GM23338 (cell line): ENCODE measurements around the gene SETD4. TPM values are rescaled to one million over a fixed set of nuclear protein-coding genes. Genes with fewer than 3 reads are reported as not detected.
A peak's percentile ranks its signal among the peaks of the same experiment; 100 is the strongest.

Experiments
- ATAC-seq: fragments of 200-7000 bp; cut with Tn5 transposase; 3 replicates; pipeline ENCODE4 v1.9.1; 2020
- DNase-seq: peaks from one replicate; pipeline ENCODE4 v3.0.0-alpha.2; 2015; ENCODE audit warnings: low spot score
- H2AFZ ChIP-seq: fragments of 200-600 bp; sonication (generic); 2 replicates; pipeline ENCODE4 v1.8.0; 2016; ENCODE audit warnings: antibody characterized with exemption, mild to moderate bottlenecking, moderate library complexity
- H3F3A ChIP-seq: fragments of 200-600 bp; sonication (generic); replicated peaks from 2 replicates; pipeline ENCODE4 v1.8.0; 2017; ENCODE audit warnings: antibody characterized with exemption, mixed run types, low read depth
- H3K27ac ChIP-seq: fragments of 200-600 bp; sonication (generic); 2 replicates; pipeline ENCODE4 v1.6.1; 2016; ENCODE audit warnings: low read depth
- H3K27me3 ChIP-seq: fragments of 200-600 bp; sonication (generic); 2 replicates; pipeline ENCODE4 v1.8.0; 2016; ENCODE audit warnings: mild to moderate bottlenecking, mixed run types, moderate library complexity; ENCODE audit not compliant: insufficient read depth
- H3K36me3 ChIP-seq: fragments of 200-600 bp; sonication (generic); 2 replicates; pipeline ENCODE4 v1.8.0; 2016; ENCODE audit warnings: mild to moderate bottlenecking; ENCODE audit not compliant: insufficient read depth
- H3K4me1 ChIP-seq: fragments of 200-600 bp; sonication (generic); 2 replicates; pipeline ENCODE4 v1.8.0; 2016; ENCODE audit warnings: mild to moderate bottlenecking, moderate library complexity; ENCODE audit not compliant: insufficient read depth
- H3K4me2 ChIP-seq: fragments of 200-600 bp; sonication (generic); 2 replicates; pipeline ENCODE4 v1.7.1; 2017; ENCODE audit warnings: mixed run types
- H3K4me3 ChIP-seq: fragments of 200-600 bp; sonication (generic); 2 replicates; pipeline ENCODE4 v1.6.1; 2016; ENCODE audit warnings: mixed run types
- H3K79me2 ChIP-seq: fragments of 200-600 bp; sonication (generic); replicated peaks from 2 replicates; pipeline ENCODE4 v1.8.0; 2017; ENCODE audit warnings: mild to moderate bottlenecking; ENCODE audit not compliant: insufficient read depth
- H3K9me2 ChIP-seq: fragments of 200-600 bp; sonication (generic); 2 replicates; pipeline ENCODE4 v1.8.0; 2017; ENCODE audit not compliant: insufficient read depth
- H4K20me1 ChIP-seq: fragments of 200-600 bp; sonication (generic); replicated peaks from 2 replicates; pipeline ENCODE4 v1.8.0; 2017; ENCODE audit warnings: mild to moderate bottlenecking; ENCODE audit not compliant: insufficient read depth
- H3K27ac Mint-ChIP-seq: 2 replicates; pipeline ENCODE4 v1.8.0; 2020; ENCODE audit warnings: inconsistent platforms, mild to moderate bottlenecking, moderate library complexity, mixed read lengths
- H3K27me3 Mint-ChIP-seq: 3 replicates; pipeline ENCODE4 v1.8.0; 2022; ENCODE audit warnings: low read depth, mild to moderate bottlenecking, moderate library complexity, mixed read lengths, inconsistent platforms; ENCODE audit not compliant: insufficient read depth, poor library complexity
- H3K36me3 Mint-ChIP-seq: 3 replicates; pipeline ENCODE4 v1.8.0; 2021; ENCODE audit warnings: low read depth, mild to moderate bottlenecking, inconsistent platforms, moderate library complexity, mixed read lengths
- H3K4me1 Mint-ChIP-seq: 3 replicates; pipeline ENCODE4 v1.8.0; 2020; ENCODE audit warnings: mild to moderate bottlenecking, inconsistent platforms, mixed read lengths
- H3K4me3 Mint-ChIP-seq: 3 replicates; pipeline ENCODE4 v1.8.0; 2021; ENCODE audit warnings: moderate library complexity, mild to moderate bottlenecking, inconsistent platforms, mixed read lengths
- H3K9me3 Mint-ChIP-seq: 3 replicates; pipeline ENCODE4 v1.8.0; 2020; ENCODE audit warnings: moderate library complexity, mild to moderate bottlenecking, inconsistent platforms, mixed read lengths
- CREB1 ChIP-seq: fragments of 250-450 bp; sonication (Bioruptor Pico); IDR thresholded peaks from 2 replicates; pipeline ENCODE4 v1.5.0; 2020; ENCODE audit warnings: low read depth, mild to moderate bottlenecking, moderate library complexity
- CTCF ChIP-seq, 2 experiments: fragments of 200-600 bp in 1 of 2; sonication (generic) in 1 of 2; conservative IDR thresholded peaks; 2 replicates each; pipeline versions ENCODE4 v1.5.1 to v1.6.1; 2016 to 2017; ENCODE audit warnings: antibody characterized with exemption in 2 of 2, low read depth in 2 of 2, mild to moderate bottlenecking in 2 of 2, moderate library complexity in 1 of 2
- ETS1 ChIP-seq: IDR thresholded peaks from 2 replicates; pipeline ENCODE4 v1.6.1; 2016; ENCODE audit warnings: antibody characterized with exemption
- EZH2 ChIP-seq: fragments of 200-600 bp; sonication (generic); IDR thresholded peaks from one replicate; pipeline ENCODE4 v1.8.0; 2017; ENCODE audit warnings: antibody characterized with exemption, mild to moderate bottlenecking, low read depth; ENCODE audit not compliant: unreplicated experiment
- EZH2phosphoT487 ChIP-seq: fragments of 200-600 bp; sonication (generic); IDR thresholded peaks from one replicate; pipeline ENCODE4 v1.8.1; 2018; ENCODE audit warnings: antibody characterized with exemption; ENCODE audit not compliant: unreplicated experiment
- JUNB ChIP-seq: IDR thresholded peaks from one replicate; pipeline ENCODE4 v1.6.1; 2016; ENCODE audit warnings: antibody characterized with exemption; ENCODE audit not compliant: unreplicated experiment
- NANOG ChIP-seq: IDR thresholded peaks from 2 replicates; pipeline ENCODE4 v1.6.1; 2016; ENCODE audit warnings: antibody characterized with exemption, borderline replicate concordance
- POLR2AphosphoS5 ChIP-seq: IDR thresholded peaks from 2 replicates; pipeline ENCODE4 v1.6.1; 2016; ENCODE audit warnings: antibody characterized with exemption, low read depth
- REST ChIP-seq: IDR thresholded peaks from one replicate; pipeline ENCODE4 v1.6.1; 2018; ENCODE audit warnings: antibody characterized with exemption; ENCODE audit not compliant: unreplicated experiment
- STAT1 ChIP-seq: IDR thresholded peaks from one replicate; pipeline ENCODE4 v1.6.1; 2016; ENCODE audit warnings: antibody characterized with exemption; ENCODE audit not compliant: unreplicated experiment
- ZNF114 ChIP-seq: fragments of 250-450 bp; sonication (Bioruptor Pico); IDR thresholded peaks from 2 replicates; pipeline ENCODE4 v1.5.0; 2020; ENCODE audit warnings: mild to moderate bottlenecking, moderate library complexity
- ZNF331 ChIP-seq: fragments of 250-450 bp; sonication (Bioruptor Pico); IDR thresholded peaks from 2 replicates; pipeline ENCODE4 v1.5.0; 2020; ENCODE audit warnings: low read depth, mild to moderate bottlenecking, moderate library complexity
- polyA plus RNA-seq: library from polyadenylated mRNA; unstranded; fragments of >200 nt; fragmentation: Nextera tagmentation; extraction: Ambion mirVana; gene quantifications from 2 replicates; pipeline ENCODE4 v1.2.1, GENCODE V29; 2016
- total RNA-seq: library from RNA; depleted of rRNA; stranded (reverse); fragments of >200 nt; shearing (Covaris generic); gene quantifications from 2 replicates; pipeline ENCODE4 v1.2.3, GENCODE V29; 2014

The SETD4 gene
- total and polyA plus RNA-seq, 2 experiments from 2014 or later = 32.5 to 45.1 TPM

GRCh38 chr21:36008505-36008904 lies 51.8 kb downstream of the SETD4 start (continued):
- no peak for TF ChIP-seq NANOG
- TF ChIP-seq CTCF (conservative IDR thresholded peaks at IDR 0.05; ENCODE audit: low read depth in 2 of 2) = no peak
- no peak for TF ChIP-seq ZNF114
- no peak for TF ChIP-seq POLR2AphosphoS5
- no peak for TF ChIP-seq ETS1

GRCh38 chr21:36005879-36006400 lies 54.4 kb downstream of the SETD4 start:
- no peak overlapping the region for H3K27ac Mint-ChIP-seq
- H3K4me1 ChIP-seq = no peaks in the 10 kb centered on the region
- peaks cover 10% of the 10 kb centered on the region for H3K27me3 Mint-ChIP-seq
- peaks cover 5% of the 10 kb centered on the region; the same call in 2 of the 3 replicates for H3K36me3 Mint-ChIP-seq
- peak overlapping the region; percentile 96 for H2AFZ ChIP-seq
- H3F3A ChIP-seq = no peaks in the 10 kb centered on the region
- H3K9me2 ChIP-seq = peaks cover 7% of the 10 kb centered on the region; the same call in 1 of the 2 replicates
- H3K4me3 Mint-ChIP-seq = no peak overlapping the region
- ATAC-seq (no peak), DNase-seq (no peak)
- H3K79me2 ChIP-seq = no peaks in the 10 kb centered on the region
- H4K20me1 ChIP-seq = no peaks in the 10 kb centered on the region
- no peak overlapping the region for H3K4me3 ChIP-seq
- no peaks in the 10 kb centered on the region for H3K4me1 Mint-ChIP-seq
- no peak overlapping the region for H3K27ac ChIP-seq
- peaks cover 25% of the 10 kb centered on the region for H3K9me3 Mint-ChIP-seq
- H3K27me3 ChIP-seq = no peaks in the 10 kb centered on the region
- no peaks in the 10 kb centered on the region; the same call in 1 of the 2 replicates for H3K36me3 ChIP-seq
- no peak overlapping the region for H3K4me2 ChIP-seq
- TF ChIP-seq POLR2AphosphoS5 = no peak
- TF ChIP-seq ETS1 = no peak
- no peak for TF ChIP-seq ZNF331 (CRISPR knock-in tag)
- TF ChIP-seq REST = no peak
- no peak for TF ChIP-seq CREB1
- no peak for TF ChIP-seq STAT1
- TF ChIP-seq NANOG = no peak
- TF ChIP-seq EZH2phosphoT487 = no peak
- no peak for TF ChIP-seq CTCF (conservative IDR thresholded peaks at IDR 0.05; ENCODE audit: low read depth in 2 of 2)
- no peak for TF ChIP-seq ZNF114
- no peak for TF ChIP-seq EZH2
- TF ChIP-seq JUNB = no peak
